Heart left ventricle (tissue), 16 donors: ENCODE results near the gene HSPA1B. TPM values are rescaled to one million over a fixed set of nuclear protein-coding genes. Genes with fewer than 3 reads are reported as not detected.
A peak's percentile ranks its signal among the peaks of the same experiment; 100 is the strongest.
"Not testable (repeated sequence)": the region's sequence is repeated elsewhere in the genome, so short reads cannot be mapped to it uniquely, and the experiment has no call there.

Experiments
- ATAC-seq, 4 donors: fragments of 200-7000 bp; cut with Tn5 transposase; one replicate each; pipeline ENCODE4 v1.9.1; 2020 to 2022; ENCODE audit warnings: moderate library complexity in 4 of 4, mild to moderate bottlenecking in 3 of 4, moderate number of reproducible peaks in 1 of 4
- DNase-seq, 5 donors: peaks; one replicate each; pipeline ENCODE4 v3.0.0-alpha.2; 2020
- H3K27ac ChIP-seq, 12 donors: fragments of 200-600 bp; sonication (generic) in 4 of 12; one replicate each; pipeline versions ENCODE4 v1.5.0 to v1.8.0; 2016 to 2022; ENCODE audit warnings: mild to moderate bottlenecking in 2 of 12
- H3K27me3 ChIP-seq, 9 donors: fragments of 200-600 bp; sonication (generic) in 2 of 9; one replicate each; pipeline versions ENCODE4 v1.5.1 to v1.8.0; 2016 to 2022; ENCODE audit warnings: mild to moderate bottlenecking in 3 of 9
- H3K36me3 ChIP-seq, 9 donors: fragments of 200-600 bp; sonication (generic) in 2 of 9; one replicate each; pipeline versions ENCODE4 v1.5.0 to v1.8.0; 2018 to 2022; ENCODE audit warnings: mild to moderate bottlenecking in 2 of 9
- H3K4me1 ChIP-seq, 12 donors: fragments of 200-600 bp; sonication (generic) in 4 of 12; one replicate each; pipeline versions ENCODE4 v1.5.0 to v1.8.0; 2016 to 2022; ENCODE audit warnings: mild to moderate bottlenecking in 3 of 12
- H3K4me3 ChIP-seq, 12 donors: fragments of 200-600 bp; sonication (generic) in 4 of 12; one replicate each; pipeline versions ENCODE4 v1.5.0 to v1.8.0; 2017 to 2022; ENCODE audit warnings: mild to moderate bottlenecking in 9 of 12, moderate library complexity in 4 of 12
- H3K9me3 ChIP-seq, 12 donors: fragments of 200-600 bp; sonication (generic) in 4 of 12; one replicate each; pipeline versions ENCODE4 v1.5.0 to v1.8.0; 2016 to 2022; ENCODE audit warnings: mild to moderate bottlenecking in 1 of 12
- CTCF ChIP-seq, 12 donors: fragments of 200-600 bp; sonication (generic) in 4 of 12; IDR thresholded peaks; one replicate each; pipeline versions ENCODE4 v1.5.0 to v1.8.0; 2018 to 2022; ENCODE audit warnings: antibody characterized with exemption in 12 of 12, mild to moderate bottlenecking in 5 of 12
- POLR2A ChIP-seq, 2 donors: fragments of 450-650 bp; IDR thresholded peaks; one replicate each; pipeline ENCODE4 v1.6.1; 2017; ENCODE audit warnings: antibody characterized with exemption in 2 of 2, mild to moderate bottlenecking in 2 of 2, moderate library complexity in 2 of 2
- WGBS, 4 donors: extraction: QIAGEN DNeasy Blood & Tissue Kit in 2 of 4; methylation state at CpG; one replicate each; pipeline versions ENCODE4 v1.1.5 to v1.1.7; 2013 to 2018; 5-methylcytosine and 5-hydroxymethylcytosine counted together
- intact Hi-C, 10 donors: fragments of 100-400 bp; cut with DNase I; formaldehyde crosslinking; loops; one replicate each; pipeline versions ENCODE4 v1.11.1 to v1.14.2; 2022
- polyA plus RNA-seq, 2 donors: library from polyadenylated mRNA; stranded (reverse); fragments of 200-250 nt; gene quantifications; one replicate each; pipeline ENCODE4 v1.2.3, GENCODE V29; 2013
- total RNA-seq, 9 donors: library from RNA; depleted of rRNA in 2 of 9; stranded (reverse); fragments of >200 nt in 2 of 9; fragmentation: NEBNext Ultra II Directional in 3 of 9; extraction: Animal tissue kit (Norgen Biotek cat#: 25700) in 3 of 9; gene quantifications; one replicate each; pipeline versions ENCODE4 v1.1.0 to v1.2.4, GENCODE V29; 2016 to 2023
- donor health status: ischemic (EF 13 %, LVEDD 7.1; RV severe dilation, severe dysfunction).
- donor health status: healthy with polysubstance abuse.
- donor health status: DM: no; HTN: yes; CAD: no.
- donor health status: DM: no; HTN: no; CAD: no.
- donor health status: ischemic (EF 25% LVEDD 6.9; RV normal size, moderate dysfunction).
- donor health status: ischemic (EF 25% LVEDD 5.7; RV mildly dilated, moderate dysfunction).
- donor health status: healthy.
- donor health status: DM: yes; HTN: yes; CAD: no.
- donor health status: ischemic (EF 35%, LVEDD 5.7; RV mildly dilated, moderate dysfunction).
- donor health status: nonischemic (EF 11% LVEDD 7.7; RV severe dilation, severe dysfunction).
- donor health status: DM: yes; HTN: yes; CAD: no.
- donor health status: PGD.
- donor health status: ischemic (EF 29% LVEDD 5.4; RV normal size, mild dysfunction).
- donor health status: nonischemic (EF 23%, LVEDD 6.1; RV moderate dilation, normal function).

The HSPA1B gene
- total and polyA plus RNA-seq, 11 donors: 35.2 to 306 (median 146) TPM

- H3K9me3 ChIP-seq: no peaks in the 10 kb centered on the region
- DNase-seq (peak; percentile 94 to 98 (median 97)), ATAC-seq (peak; percentile 84 to 89 (median 87))
- H3K4me3 ChIP-seq: peak overlapping the region; percentile 22 to 76 (median 66)
- 0 to 3% (median 1%) methylated on average over 12 to 13 of the region's 13 CpGs for WGBS, 4 donors
- H3K27ac ChIP-seq: peak overlapping the region; percentile 91 to 100 (median 99)
- intact Hi-C loops: loop anchor here in 2 of 10 donors (5.0 kb wide), 2 partner anchors 77 to 82 kb away; partner anchors contain the start of gene CLIC1 (in 1 of the 2)
- H3K36me3 ChIP-seq: peaks cover 0 to 4% (median 0%) of the 10 kb centered on the region in 9 donors
- peaks cover 0 to 39% (median 28%) of the 10 kb centered on the region in 12 donors for H3K4me1 ChIP-seq
- H3K27me3 ChIP-seq: no peaks in the 10 kb centered on the region
- no peak for TF ChIP-seq CTCF (IDR thresholded peaks at IDR 0.05)
- TF ChIP-seq POLR2A (IDR thresholded peaks at IDR 0.05): peak in 1 of 2 donors; percentile 61
Observed at GRCh38 chr6:31814677-31815024, 12.9 kb upstream of the HSPA1B start.

- WGBS, 4 donors: 0 to 1% (median 0%) methylated on average over 10 to 56 of the region's 56 CpGs
- intact Hi-C loops: no loop called here
- Histone ChIP-seq H3K9me3 (no peaks in the 10 kb centered on the region), H3K27me3 (no peaks in the 10 kb centered on the region), H3K36me3 (peaks cover 0 to 3% (median 0%) of the 10 kb centered on the region in 9 donors), H3K27ac (peak within 1 kb of the TSS; percentile 91 to 100 (median 99)), H3K4me3 (peak within 1 kb of the TSS; percentile 25 to 76 (median 66)), H3K4me1 (peaks cover 0 to 45% (median 32%) of the 10 kb centered on the region in 12 donors)
- no peak for TF ChIP-seq CTCF (IDR thresholded peaks at IDR 0.05)
- TF ChIP-seq POLR2A (IDR thresholded peaks at IDR 0.05): peak; percentile 99 to 100
- peak; percentile 96 to 98 (median 98) for DNase-seq
- ATAC-seq: peak; percentile 87 to 91 (median 90)
Observed at GRCh38 chr6:31815025-31815838, 12.3 kb upstream of the HSPA1B start, which contains the start of the genes HSPA1A and HSPA1L. Gene HSPA1A (plus strand): TSS chr6:31815543. CDS start chr6:31815757, 214 bp downstream. Gene HSPA1L (minus strand): TSS chr6:31815283. CDS start chr6:31811972, 3,311 bp downstream.

GRCh38 chr6:31817133-31817928 is 10.2 kb upstream of the HSPA1B start:
- Histone ChIP-seq H3K4me1 (peaks cover 0 to 58% (median 45%) of the 10 kb centered on the region in 12 donors), H3K27ac (peak overlapping the region; percentile 63 to 100 (median 98)), H3K4me3 (peak overlapping the region; percentile 24 to 70 (median 63))
- H3K36me3 ChIP-seq, DNase-seq, H3K27me3 ChIP-seq, H3K9me3 ChIP-seq, intact Hi-C loops, ATAC-seq: not testable (repeated sequence)
- 24 to 49% (median 45%) methylated on average over 15 to 16 of the region's 37 CpGs for WGBS, 4 donors
- peak in 5 of 12 donors; percentile 11 to 44 (median 23) for TF ChIP-seq CTCF (IDR thresholded peaks at IDR 0.05)

- DNase-seq, H3K36me3 ChIP-seq, intact Hi-C loops, ATAC-seq, H3K27me3 ChIP-seq, H3K9me3 ChIP-seq: not testable (repeated sequence)
- Histone ChIP-seq H3K27ac (peak overlapping the region; percentile 63 to 100 (median 98)), H3K4me1 (peaks cover 0 to 61% (median 50%) of the 10 kb centered on the region in 12 donors), H3K4me3 (peak overlapping the region; percentile 24 to 70 (median 63))
- 26 to 54% (median 41%) methylated on average over 8 of the region's 8 CpGs for WGBS, 4 donors
Observed at GRCh38 chr6:31817929-31818511, 9.5 kb upstream of the HSPA1B start.
